AG04450 (cell line): ENCODE measurements around the gene STC2. TPM values are rescaled to one million over a fixed set of nuclear protein-coding genes. Genes with fewer than 3 reads are reported as not detected.

ENCODE experiments used
- CTCF ChIA-PET: fragments of 300-600, 350-600 bp; formaldehyde crosslinking; extraction: SDS; loops from one replicate; lab custom pipeline; 2022; ENCODE audit warnings: antibody characterized with exemption, inconsistent platforms; lab: Charles Lee
- POLR2A ChIA-PET: fragments of 350-600 bp; formaldehyde crosslinking; extraction: SDS; loops from one replicate; lab custom pipeline; 2021; ENCODE audit warnings: antibody characterized with exemption, inconsistent platforms; lab: Yijun Ruan, JAX
- DNase-seq: peaks from one replicate; pipeline ENCODE4 v3.0.0-alpha.2; 2011; ENCODE audit warnings: low read depth, low spot score
- H3K27ac ChIP-seq: one replicate; pipeline ENCODE4 v1.5.1; 2012; ENCODE audit warnings: low read depth, low read length, control low read depth
- H3K27me3 ChIP-seq: one replicate; pipeline ENCODE4 v1.6.0; 2012; ENCODE audit warnings: low read length; ENCODE audit not compliant: control insufficient read depth, insufficient read depth
- H3K4me3 ChIP-seq: 2 replicates; pipeline ENCODE4 v1.5.1; 2011; ENCODE audit warnings: mild to moderate bottlenecking, low read depth, low read length, control low read depth
- H3K9me3 ChIP-seq: 2 replicates; pipeline ENCODE4 v1.5.1; 2012; ENCODE audit warnings: low read length; ENCODE audit not compliant: control insufficient read depth, insufficient read depth
- polyA plus RNA-seq: library from polyadenylated mRNA; depleted of rRNA; stranded (reverse); fragments of >200 nt; gene quantifications from 2 replicates; pipeline ENCODE4 v1.2.3, GENCODE V29; 2011
- TF ChIP-seq, protein P1 (sequence below): IDR thresholded peaks from 2 replicates; pipeline ENCODE4 v1.5.1; 2011; ENCODE audit warnings: low read depth, low read length, control low read depth, inconsistent platforms

Gene STC2
- polyA plus RNA-seq, 1 experiment: 185 TPM

GRCh38 chr5:173313351-173313801, 14.8 kb downstream of the STC2 start:
- H3K4me3 ChIP-seq: no peak overlapping the region
- no peak for DNase-seq
- peaks cover 3% of the 10 kb centered on the region; the same call in 1 of the 2 replicates for H3K9me3 ChIP-seq
- TF ChIP-seq, protein P1, sequence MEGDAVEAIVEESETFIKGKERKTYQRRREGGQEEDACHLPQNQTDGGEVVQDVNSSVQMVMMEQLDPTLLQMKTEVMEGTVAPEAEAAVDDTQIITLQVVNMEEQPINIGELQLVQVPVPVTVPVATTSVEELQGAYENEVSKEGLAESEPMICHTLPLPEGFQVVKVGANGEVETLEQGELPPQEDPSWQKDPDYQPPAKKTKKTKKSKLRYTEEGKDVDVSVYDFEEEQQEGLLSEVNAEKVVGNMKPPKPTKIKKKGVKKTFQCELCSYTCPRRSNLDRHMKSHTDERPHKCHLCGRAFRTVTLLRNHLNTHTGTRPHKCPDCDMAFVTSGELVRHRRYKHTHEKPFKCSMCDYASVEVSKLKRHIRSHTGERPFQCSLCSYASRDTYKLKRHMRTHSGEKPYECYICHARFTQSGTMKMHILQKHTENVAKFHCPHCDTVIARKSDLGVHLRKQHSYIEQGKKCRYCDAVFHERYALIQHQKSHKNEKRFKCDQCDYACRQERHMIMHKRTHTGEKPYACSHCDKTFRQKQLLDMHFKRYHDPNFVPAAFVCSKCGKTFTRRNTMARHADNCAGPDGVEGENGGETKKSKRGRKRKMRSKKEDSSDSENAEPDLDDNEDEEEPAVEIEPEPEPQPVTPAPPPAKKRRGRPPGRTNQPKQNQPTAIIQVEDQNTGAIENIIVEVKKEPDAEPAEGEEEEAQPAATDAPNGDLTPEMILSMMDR: no peak
- no peaks in the 10 kb centered on the region for H3K27me3 ChIP-seq
- ChIA-PET POLR2A (interaction anchor here (1.0 to 4.9 kb wide), 3 partner anchors 15 to 162 kb away, joined by 5 to 45 read pairs (median 5); partner anchors contain the start of gene STC2), CTCF (interaction anchor here (0.9 to 4.4 kb wide), 3 partner anchors 20 to 302 kb away, joined by 3 to 24 read pairs (median 15); partner anchors contain the start of gene BOD1)
- H3K27ac ChIP-seq: no peak overlapping the region

DNA sequence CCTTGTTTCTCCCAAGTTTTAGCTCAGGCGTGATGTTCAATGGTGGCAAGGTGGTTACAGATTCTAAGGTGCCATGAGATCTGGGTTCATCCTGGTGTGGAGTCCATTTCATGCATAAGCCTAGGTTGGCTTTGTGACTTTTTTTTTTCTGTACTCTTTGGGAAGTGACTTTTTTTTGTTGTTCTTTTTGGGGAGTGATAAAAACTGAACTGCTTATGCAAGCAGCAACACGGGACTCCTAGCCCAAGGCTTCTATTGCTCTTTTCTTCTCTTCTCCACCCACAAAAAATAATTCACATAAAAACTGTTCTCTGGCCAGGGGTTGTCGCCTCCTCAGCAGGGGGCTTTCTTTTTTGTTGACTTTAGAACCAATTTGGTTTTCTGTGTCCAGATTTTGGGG, 15.4 kb downstream of the STC2 start:
- POLR2A ChIA-PET: interaction anchor here (1.0 to 1.2 kb wide), 2 partner anchors 19 to 163 kb away, joined by 5 read pairs; no protein-coding TSS in a partner anchor
- Histone ChIP-seq H3K27me3 (no peaks in the 10 kb centered on the region), H3K9me3 (peaks cover 6% of the 10 kb centered on the region), H3K4me3 (no peak overlapping the region), H3K27ac (no peak overlapping the region)
- no peak for DNase-seq
- TF ChIP-seq, protein P1: no peak
- CTCF ChIA-PET: interaction anchor here (0.9 to 4.4 kb wide), 4 partner anchors 19 to 303 kb away, joined by 3 to 24 read pairs (median 9); partner anchors contain the start of gene BOD1

- CTCF ChIA-PET: interaction anchor here (0.9 to 4.4 kb wide), 6 partner anchors 9 to 304 kb away, joined by 3 to 24 read pairs (median 9); partner anchors contain the start of gene BOD1
Measured at GRCh38 chr5:173311818-173312585, 16.2 kb downstream of the STC2 start.

DNA sequence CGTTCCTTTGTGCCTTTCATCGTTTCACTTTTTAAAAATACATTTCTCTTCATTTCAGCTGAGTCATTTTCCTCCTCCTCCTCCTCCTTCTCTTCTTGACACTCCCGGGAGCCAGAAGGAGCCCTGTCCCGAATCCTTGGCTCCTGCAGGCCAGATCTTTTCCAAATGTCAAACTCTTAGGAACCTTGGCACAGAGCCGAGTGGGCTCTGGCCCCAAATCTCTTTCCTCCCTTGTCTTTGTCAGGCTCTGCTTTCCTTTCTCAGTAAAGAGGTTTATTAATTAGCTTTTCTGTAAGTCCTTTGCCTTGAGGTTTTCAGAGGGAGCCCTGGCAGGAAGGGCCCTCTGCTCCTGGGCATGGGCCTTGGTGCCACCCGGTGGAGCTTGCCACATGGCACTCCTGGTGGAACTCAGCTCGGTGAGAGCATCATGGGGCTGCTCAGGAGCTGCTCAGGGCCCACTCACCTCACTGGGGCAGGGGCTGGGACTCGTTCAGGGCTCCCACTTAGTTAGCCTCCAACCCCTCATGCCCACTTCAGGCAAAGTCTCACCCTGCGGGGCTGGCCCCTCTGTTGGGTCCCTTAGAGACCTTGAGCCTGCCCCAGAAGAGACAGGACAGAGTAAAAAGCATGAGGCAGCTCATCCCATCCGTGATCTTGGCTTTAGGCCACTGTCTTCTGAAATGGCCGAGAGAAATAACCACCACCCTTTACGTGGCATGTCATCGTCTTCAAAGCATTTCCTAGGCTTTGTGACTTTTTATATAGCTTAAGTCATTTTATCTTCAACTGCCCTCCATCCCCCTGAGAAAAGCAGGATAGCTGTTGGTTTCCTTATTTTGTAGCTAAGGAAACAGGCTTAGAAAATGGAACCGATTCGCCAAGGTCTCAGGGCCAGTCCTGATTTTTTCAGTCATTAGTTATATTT, 17.1 kb downstream of the STC2 start:
- TF ChIP-seq, protein P1: no peak
- ChIA-PET CTCF (interaction anchor here (1.0 to 4.4 kb wide), 6 partner anchors 10 to 662 kb away, joined by 3 to 24 read pairs (median 9); partner anchors contain the start of gene BOD1), POLR2A (interaction anchor here (0.6 to 1.6 kb wide), 2 partner anchors 7 to 16 kb away, joined by 3 to 7 read pairs; no protein-coding TSS in a partner anchor)
- Histone ChIP-seq H3K9me3 (peaks cover 15% of the 10 kb centered on the region), H3K27ac (peak overlapping the region; percentile 77), H3K27me3 (no peaks in the 10 kb centered on the region), H3K4me3 (no peak overlapping the region)
- no peak for DNase-seq

More at GRCh38 chr5:173311818-173312585, 16.2 kb downstream of the STC2 start:
- no peak overlapping the region for H3K27ac ChIP-seq
- no peak for DNase-seq
- POLR2A ChIA-PET: interaction anchor here (0.6 to 1.6 kb wide), 3 partner anchors 8 to 18 kb away, joined by 3 to 7 read pairs (median 5); no protein-coding TSS in a partner anchor
- TF ChIP-seq, protein P1: no peak
- no peak overlapping the region for H3K4me3 ChIP-seq
- peaks cover 15% of the 10 kb centered on the region for H3K9me3 ChIP-seq
- no peaks in the 10 kb centered on the region for H3K27me3 ChIP-seq
